Brain microvascular endothelial cell (primary cell): ENCODE measurements around the gene GNG12.

Source experiments
- DNase-seq: peaks from one replicate; pipeline ENCODE4 v3.0.0-alpha.2; 2020
- H3K27ac ChIP-seq: fragments of 250-450 bp; sonication (Bioruptor Pico); 2 replicates; pipeline ENCODE4 v1.5.1; 2020; ENCODE audit warnings: mild to moderate bottlenecking, moderate library complexity
- H3K27me3 ChIP-seq: fragments of 250-450 bp; sonication (Bioruptor Pico); replicated peaks from 2 replicates; pipeline ENCODE4 v1.5.1; 2020; ENCODE audit warnings: mild to moderate bottlenecking
- H3K36me3 ChIP-seq: fragments of 250-450 bp; sonication (Bioruptor Pico); replicated peaks from 2 replicates; pipeline ENCODE4 v1.5.1; 2020; ENCODE audit warnings: mild to moderate bottlenecking
- H3K4me3 ChIP-seq: 2 replicates; pipeline ENCODE4 v1.5.1; 2011; ENCODE audit warnings: low read depth, mild to moderate bottlenecking, control low read depth, low read length, moderate library complexity
- in situ Hi-C: cut with HindIII; loops from 2 replicates; pipeline ENCODE4 v1.10.0; 2017; ENCODE audit warnings: low sequenced_read_pairs, low pct_ligation_motif_present
- TF ChIP-seq, protein P1 (sequence below): IDR thresholded peaks from 2 replicates; pipeline ENCODE4 v1.5.1; 2011; ENCODE audit warnings: low read depth, mild to moderate bottlenecking, moderate library complexity, low read length, control low read depth, inconsistent platforms; ENCODE audit errors: missing control alignments

GNG12 gene

GRCh38 chr1:67832737-67833601, at the start of gene GNG12:
Gene GNG12, minus strand, starts transcription at chr1:67833467. Its CDS starts 125,781 bp downstream, at chr1:67707686.
- TF ChIP-seq, protein P1, sequence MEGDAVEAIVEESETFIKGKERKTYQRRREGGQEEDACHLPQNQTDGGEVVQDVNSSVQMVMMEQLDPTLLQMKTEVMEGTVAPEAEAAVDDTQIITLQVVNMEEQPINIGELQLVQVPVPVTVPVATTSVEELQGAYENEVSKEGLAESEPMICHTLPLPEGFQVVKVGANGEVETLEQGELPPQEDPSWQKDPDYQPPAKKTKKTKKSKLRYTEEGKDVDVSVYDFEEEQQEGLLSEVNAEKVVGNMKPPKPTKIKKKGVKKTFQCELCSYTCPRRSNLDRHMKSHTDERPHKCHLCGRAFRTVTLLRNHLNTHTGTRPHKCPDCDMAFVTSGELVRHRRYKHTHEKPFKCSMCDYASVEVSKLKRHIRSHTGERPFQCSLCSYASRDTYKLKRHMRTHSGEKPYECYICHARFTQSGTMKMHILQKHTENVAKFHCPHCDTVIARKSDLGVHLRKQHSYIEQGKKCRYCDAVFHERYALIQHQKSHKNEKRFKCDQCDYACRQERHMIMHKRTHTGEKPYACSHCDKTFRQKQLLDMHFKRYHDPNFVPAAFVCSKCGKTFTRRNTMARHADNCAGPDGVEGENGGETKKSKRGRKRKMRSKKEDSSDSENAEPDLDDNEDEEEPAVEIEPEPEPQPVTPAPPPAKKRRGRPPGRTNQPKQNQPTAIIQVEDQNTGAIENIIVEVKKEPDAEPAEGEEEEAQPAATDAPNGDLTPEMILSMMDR = no peak
- peak; percentile 63 for DNase-seq
- peak within 1 kb of the TSS; percentile 82 for H3K4me3 ChIP-seq
- peak within 1 kb of the TSS; percentile 97 for H3K27ac ChIP-seq
- H3K27me3 ChIP-seq = no peaks in the 10 kb centered on the region
- in situ Hi-C loops = no loop called here
- H3K36me3 ChIP-seq = peaks cover 6% of the 10 kb centered on the region

DNA sequence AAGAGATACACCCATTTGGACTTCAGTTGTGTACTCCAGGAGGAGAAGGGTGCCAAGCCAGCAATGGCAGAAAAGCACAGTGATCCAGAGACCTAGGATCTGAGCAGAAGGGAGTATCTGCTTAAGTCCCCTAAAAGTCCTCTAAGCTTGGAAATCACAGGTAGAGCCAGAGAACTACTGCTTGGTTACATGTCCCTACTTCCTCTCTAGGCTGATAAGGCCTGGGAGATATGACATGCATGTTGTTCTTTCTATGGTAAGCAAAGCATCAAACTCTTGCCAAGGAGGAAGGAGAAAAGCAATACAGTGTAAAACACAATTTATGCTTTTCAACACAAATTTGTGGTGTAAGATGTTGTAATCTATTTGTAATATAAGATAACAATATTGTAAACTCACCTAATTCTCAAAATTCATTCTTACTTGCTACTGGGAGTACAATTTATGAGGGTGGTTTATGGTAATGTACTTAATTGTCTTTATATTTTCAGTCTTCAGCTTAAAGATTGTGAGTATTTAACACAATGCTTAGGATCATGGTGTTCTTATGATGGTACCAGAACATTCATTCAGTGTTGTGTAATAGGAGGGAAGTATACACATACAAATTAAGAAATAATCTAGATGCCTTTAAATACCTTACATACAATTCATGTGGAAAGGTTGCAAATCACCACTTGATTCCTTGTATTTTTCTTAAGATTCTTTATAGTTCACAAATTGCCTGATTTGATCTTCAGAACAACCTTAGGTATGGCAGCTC, 49.1 kb upstream of the GNG12 start:
- in situ Hi-C loops = no loop called here
- DNase-seq = no peak
- no peaks in the 10 kb centered on the region for H3K27me3 ChIP-seq
- H3K36me3 ChIP-seq = no peaks in the 10 kb centered on the region
- TF ChIP-seq, protein P1 = no peak
- peak overlapping the region; percentile 85 for H3K27ac ChIP-seq
- no peak overlapping the region for H3K4me3 ChIP-seq

GRCh38 chr1:67880056-67880601, 46.9 kb upstream of the GNG12 start:
- H3K27ac ChIP-seq = peak overlapping the region; percentile 72
- H3K27me3 ChIP-seq = no peaks in the 10 kb centered on the region
- in situ Hi-C loops = no loop called here
- H3K36me3 ChIP-seq = no peaks in the 10 kb centered on the region
- H3K4me3 ChIP-seq = no peak overlapping the region
- TF ChIP-seq, protein P1 = no peak
- peak; percentile 89 for DNase-seq

DNA sequence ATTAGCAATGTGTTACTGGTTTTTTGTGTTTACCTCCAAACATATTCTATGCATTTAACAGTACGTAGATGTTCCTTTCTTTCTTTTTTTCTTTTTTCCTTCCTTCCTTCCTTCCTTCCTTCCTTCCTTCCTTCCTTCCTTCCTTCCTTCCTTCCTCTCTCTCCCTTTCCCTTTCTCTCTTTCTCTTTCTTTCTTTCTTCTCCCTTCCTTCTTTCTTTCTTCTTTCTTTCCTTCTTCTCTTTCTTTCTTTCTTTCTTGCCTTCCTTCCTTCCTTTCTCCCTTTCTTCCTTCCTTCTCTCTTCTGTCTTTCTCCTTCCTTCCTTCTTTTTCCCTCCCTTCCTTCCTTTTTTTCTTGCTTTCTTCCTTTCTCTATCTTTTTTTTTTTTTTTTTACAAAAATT, 46.2 kb upstream of the GNG12 start:
- H3K4me3 ChIP-seq = no peak overlapping the region
- H3K36me3 ChIP-seq = no peaks in the 10 kb centered on the region
- no peaks in the 10 kb centered on the region for H3K27me3 ChIP-seq
- in situ Hi-C loops = no loop called here
- TF ChIP-seq, protein P1 = no peak
- H3K27ac ChIP-seq = peak overlapping the region; percentile 72
- DNase-seq = no peak

GRCh38 chr1:67874501-67875111, 41.3 kb upstream of the GNG12 start:
- H3K36me3 ChIP-seq = no peaks in the 10 kb centered on the region
- peak; percentile 67 for DNase-seq
- TF ChIP-seq, protein P1 = no peak
- H3K27ac ChIP-seq = peak overlapping the region; percentile 85
- H3K4me3 ChIP-seq = no peak overlapping the region
- no peaks in the 10 kb centered on the region for H3K27me3 ChIP-seq
- in situ Hi-C loops = no loop called here
